HG03354 (cell line): ENCODE data around the gene DDX20.

Experiments
- ATAC-seq: cut with Tn5 transposase; IDR thresholded peaks from one replicate; pipeline ENCODE4 v1.9.1; 2021; ENCODE audit warnings: mild to moderate bottlenecking; ENCODE audit not compliant: unreplicated experiment, poor library complexity, severe bottlenecking

DDX20 gene, protein sequence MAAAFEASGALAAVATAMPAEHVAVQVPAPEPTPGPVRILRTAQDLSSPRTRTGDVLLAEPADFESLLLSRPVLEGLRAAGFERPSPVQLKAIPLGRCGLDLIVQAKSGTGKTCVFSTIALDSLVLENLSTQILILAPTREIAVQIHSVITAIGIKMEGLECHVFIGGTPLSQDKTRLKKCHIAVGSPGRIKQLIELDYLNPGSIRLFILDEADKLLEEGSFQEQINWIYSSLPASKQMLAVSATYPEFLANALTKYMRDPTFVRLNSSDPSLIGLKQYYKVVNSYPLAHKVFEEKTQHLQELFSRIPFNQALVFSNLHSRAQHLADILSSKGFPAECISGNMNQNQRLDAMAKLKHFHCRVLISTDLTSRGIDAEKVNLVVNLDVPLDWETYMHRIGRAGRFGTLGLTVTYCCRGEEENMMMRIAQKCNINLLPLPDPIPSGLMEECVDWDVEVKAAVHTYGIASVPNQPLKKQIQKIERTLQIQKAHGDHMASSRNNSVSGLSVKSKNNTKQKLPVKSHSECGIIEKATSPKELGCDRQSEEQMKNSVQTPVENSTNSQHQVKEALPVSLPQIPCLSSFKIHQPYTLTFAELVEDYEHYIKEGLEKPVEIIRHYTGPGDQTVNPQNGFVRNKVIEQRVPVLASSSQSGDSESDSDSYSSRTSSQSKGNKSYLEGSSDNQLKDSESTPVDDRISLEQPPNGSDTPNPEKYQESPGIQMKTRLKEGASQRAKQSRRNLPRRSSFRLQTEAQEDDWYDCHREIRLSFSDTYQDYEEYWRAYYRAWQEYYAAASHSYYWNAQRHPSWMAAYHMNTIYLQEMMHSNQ

DNA sequence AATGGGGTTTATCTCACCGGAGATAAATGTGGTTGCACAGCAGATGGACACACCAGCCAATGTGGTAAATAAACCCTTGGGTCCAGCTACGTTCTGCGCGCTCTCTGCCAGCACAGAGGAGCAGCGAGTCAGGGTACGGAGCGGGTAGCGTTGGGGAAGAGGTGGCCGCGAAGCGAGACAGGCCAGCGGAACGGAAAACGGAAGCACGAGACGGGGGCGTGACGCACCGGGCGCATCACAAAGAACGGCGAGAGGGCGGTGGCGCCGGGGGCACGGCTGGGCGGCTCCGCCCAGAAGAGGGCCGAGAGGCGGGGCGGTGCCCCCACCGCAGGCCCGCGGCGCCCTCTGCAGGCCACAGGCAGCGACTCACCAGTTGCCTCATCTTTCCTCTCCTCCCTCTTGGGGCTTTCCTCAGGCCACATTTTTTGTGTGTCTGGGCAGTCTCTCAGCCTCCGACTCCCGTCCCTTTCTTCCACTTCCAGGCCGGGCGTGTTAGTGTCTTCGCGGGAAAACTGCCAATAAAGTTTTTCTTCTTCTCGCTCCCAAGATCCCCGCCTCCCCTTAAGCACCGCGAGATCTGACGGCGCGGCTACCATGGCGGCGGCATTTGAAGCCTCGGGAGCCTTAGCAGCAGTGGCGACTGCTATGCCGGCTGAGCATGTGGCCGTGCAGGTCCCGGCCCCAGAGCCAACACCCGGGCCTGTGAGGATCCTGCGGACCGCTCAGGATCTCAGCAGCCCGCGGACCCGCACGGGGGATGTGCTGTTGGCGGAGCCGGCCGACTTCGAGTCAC lies at the start of gene DDX20:
Gene DDX20 (plus strand): TSS at position 571 of the 793 bp plus-strand sequence. CDS start 24 bp downstream, at position 595.
- ATAC-seq: peak; percentile 86

DNA sequence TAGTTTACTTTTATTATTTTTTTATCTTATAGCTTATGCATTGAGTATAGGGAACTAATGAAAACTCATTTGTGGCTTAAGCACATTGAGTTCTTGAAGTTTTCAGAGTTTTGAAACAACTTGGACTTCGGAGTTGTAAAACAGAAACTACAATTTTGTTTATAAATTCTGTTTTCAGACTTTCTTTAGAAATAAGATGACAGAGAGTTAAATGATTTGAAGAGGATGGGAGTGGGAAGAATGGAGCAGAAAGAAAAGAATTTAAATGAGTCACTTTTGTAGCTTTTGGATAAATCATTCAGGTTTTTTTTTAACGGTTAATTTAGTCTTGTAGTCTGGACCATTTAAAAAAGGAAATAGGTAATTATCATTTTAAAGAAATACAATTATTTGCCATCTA lies 48.8 kb upstream of the DDX20 start:
- no peak for ATAC-seq

DNA sequence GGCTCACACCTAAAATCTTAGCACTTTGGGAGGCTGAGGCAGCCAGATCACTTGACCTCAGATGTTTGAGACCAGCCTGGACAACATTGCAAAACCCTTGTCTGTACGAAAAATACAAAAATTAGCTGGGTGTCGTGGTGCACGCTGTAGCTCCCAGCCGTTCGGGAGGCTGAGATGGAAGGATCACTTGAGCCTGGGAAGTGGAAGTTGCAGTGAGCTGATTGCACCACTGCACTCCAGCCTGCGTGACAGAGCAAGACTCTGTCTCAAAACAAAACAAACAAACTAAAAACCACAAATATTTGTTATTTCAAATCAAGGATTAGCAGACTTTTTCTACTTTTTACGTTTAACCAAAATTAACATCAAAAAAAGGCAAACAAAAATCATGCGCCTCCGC lies 47.8 kb upstream of the DDX20 start:
- no peak for ATAC-seq

DNA sequence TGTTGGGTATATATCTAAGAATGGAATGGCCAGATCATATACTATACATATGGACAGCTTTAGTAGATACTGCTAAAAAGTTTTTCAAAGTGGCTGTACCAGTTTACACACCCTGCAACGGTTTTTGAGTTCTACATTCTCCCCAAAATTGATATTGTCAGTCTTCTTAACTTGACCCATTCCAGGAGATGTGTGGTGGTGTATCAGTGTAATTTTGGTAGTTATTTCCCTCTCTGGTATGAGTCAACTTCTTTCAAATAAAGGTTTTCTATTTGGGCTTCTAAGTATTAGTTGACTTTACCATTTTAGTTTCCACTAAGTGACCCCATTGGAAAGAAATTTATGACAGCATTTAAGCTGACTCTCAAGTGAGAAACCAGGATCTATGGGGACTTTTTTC lies 45.7 kb upstream of the DDX20 start:
- no peak for ATAC-seq

DNA sequence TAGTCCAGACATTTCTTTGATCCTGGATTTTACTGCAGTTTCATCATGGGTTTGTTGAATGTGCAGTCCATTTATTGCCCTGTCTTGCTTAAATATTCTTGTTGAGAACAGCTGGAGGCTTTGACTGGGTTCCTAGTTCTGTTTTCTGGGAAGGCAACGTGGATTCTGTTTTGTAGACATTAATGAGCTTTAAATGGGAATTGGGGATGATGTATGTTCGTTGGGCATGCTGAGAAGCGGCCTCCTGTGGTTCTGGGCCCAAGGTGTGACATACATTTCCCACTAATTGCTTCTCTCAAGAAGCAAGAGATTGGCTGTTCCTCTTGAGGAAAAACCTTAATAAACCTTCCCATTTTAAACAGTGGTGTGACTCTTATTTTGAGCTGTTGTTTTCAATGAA lies 39.4 kb upstream of the DDX20 start:
- ATAC-seq: no peak

DNA sequence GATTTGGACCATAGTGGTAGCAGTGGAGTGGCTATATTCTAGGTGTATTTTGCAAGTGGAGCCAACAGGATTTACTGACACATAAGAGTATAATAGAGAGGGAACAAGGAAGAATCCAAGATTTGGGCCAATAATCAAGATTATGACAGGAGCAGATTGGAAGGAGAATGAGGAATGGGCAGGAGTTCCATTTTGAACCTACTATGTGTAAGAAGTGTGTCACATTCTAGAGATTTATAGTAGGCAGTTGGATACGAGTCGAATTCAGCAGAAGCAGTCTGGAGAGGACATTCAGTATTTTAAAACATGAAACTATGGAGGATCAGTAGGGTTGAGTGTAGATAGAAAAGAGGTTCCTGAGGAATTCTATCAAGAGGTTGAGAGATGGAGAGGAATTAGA lies 38.3 kb upstream of the DDX20 start:
- no peak for ATAC-seq

DNA sequence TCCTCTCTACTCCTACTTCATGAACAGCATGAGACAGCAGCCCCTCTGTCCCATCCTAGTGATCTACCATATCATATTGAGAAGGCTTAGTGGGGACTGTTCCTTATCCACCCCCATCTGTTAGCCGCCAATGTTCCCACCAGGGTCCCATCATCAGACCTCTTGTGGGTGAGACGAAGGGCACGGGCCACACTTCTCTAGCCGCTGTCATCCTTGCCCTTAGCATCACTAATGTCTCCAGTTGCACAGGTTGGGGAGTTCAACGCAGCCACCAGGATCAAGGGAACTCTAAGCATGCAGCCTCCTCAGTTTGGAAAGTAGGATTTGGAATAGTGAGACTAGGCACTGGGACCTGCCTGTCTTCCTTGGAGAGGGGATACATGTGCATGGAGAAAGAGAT lies 36.6 kb upstream of the DDX20 start:
- ATAC-seq: no peak

DNA sequence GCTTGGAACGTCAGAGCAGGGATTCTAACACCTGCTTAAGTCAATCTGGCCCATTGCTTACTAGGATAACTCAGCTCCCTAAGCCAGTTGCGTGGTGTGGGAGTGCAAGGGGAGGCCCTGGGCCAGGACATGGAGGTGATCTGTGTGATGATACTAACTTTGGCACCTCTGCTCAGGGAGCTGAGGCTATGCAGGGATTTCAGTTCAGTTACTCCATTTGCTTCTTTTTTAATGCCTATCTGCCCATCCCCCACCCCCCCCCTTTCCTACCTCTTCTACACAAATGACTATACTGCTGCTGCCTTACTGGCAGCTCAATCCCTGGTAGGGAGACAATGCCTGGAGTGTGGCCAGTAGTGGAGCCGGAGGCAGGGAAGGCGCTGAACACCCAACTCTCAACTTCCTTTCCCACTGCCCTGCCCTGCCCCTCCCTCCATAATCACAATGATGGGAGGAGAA lies 36.0 kb upstream of the DDX20 start:
- no peak for ATAC-seq

DNA sequence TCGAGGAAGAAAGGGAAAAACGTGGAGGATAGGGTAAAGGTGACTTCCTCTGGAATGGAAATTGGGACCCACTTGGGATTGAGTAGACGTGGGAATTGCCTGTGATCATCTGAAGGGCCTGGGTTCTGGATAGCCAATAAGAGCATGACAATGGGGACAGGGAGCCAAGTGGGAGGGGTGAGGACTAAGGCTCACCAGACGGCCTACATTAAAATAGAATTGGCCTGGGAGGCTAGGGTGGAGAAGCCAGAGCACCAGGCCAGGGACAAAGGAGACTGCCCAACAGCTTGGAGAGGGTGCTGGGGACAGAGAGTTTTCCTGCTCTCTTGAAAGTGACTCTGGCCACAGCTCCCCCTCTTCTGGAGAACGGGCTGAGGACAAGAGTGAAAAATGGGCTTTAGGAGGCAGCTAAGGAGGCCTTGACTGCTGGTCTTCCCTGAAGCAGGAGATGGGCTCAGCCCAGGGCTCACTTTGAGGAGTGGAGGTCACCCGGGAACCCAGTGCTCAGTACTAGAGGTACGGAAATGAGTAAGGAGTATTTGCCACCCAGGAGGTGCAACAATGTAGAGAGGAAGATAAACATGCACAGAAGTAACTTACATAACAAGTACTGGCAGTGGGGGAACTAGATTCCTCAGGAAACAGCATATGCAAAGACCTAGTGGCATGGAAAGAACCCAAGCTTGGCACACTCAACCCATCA lies 35.3 kb upstream of the DDX20 start:
- no peak for ATAC-seq

DNA sequence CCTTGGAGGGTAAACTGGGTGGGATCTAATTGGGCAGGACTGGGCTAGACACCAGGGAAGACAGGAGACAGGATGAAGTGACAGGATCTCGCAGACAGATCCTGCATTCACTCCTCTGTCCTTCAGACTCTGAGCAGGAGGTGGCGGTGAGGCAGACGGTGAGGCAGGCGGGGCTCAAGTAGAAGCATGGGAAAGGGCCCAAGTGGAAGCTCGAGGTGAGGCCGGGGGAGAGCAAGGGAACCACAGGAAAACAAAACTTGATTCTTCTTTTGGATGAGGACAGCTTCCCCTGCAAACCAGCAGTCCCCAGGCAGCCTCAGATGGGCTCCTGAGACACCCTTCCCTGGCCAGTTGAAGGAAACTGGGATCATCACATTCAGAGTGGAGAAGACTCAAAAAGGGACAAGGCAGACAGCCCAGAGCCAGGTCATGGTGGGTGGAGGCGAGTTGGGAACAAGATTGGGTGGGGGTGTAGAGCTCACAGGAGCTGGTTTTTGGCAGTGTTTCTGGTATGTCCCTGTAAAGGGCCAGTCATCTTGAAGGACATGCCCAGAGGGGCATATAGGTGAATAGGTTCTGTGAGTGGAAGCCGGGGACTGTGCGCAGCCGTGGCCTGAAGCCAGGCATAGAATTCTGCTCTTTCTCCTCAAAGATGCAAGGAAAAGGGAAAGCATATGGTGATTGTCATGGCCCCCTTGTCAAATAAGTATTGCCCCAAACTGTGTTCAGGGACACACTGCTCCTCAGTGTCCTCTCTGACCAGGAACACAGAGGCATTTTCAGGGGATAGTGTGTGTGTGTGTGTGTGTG lies 34.5 kb upstream of the DDX20 start:
- no peak for ATAC-seq

DNA sequence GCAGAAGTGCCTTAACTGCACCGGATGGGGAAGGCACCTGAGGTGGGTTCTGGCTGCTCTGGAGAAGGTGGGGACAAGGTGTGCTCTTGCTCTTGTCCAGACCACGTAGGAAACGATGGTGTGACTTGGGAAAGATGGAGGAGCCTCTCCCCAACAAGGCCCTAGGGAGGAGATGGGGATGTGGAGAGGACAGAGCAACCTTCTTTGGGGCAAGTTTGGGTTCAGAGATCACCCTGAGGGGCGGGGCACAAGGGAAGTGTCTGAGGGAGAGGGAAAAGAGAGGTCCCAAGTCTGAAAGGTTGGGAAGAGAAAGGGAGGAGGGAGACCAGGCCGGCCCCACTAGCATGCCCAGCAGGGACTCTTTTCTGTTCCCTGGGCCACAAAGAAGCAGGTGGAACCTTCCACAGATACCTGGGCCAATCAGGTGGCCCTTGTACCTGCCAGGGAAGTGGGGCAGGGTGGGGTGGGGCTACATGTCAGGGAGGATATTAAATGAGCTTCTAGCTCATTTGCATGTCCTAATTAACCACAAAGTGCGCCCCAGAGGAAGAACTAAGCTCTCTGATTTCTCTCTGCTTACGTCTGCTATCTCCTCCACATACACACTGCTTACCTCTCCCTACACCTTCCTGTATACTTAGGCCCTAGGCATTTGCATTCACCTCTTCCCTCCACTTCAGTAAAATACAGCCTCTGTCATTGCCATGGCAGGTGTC lies 32.5 kb upstream of the DDX20 start:
- ATAC-seq: no peak

DNA sequence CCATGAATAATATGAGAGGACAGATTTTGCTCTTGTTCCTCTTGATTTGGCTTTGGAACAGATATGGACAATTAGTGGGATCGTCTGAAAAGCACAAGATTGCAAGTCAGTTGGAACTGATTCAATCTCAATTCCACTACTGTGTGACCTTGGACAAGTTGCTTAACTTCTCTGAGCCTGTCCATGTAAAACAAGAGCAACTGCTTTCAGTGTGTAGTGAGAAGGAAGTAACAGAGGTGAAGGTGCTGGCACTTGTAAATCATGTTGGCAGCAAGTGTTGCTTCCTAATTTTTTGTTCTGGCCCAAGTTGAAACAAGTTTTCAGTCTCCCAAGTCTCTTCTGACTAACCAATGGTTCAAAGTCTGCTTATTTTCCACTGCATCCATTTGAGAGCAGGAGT lies 31.8 kb upstream of the DDX20 start:
- no peak for ATAC-seq

DNA sequence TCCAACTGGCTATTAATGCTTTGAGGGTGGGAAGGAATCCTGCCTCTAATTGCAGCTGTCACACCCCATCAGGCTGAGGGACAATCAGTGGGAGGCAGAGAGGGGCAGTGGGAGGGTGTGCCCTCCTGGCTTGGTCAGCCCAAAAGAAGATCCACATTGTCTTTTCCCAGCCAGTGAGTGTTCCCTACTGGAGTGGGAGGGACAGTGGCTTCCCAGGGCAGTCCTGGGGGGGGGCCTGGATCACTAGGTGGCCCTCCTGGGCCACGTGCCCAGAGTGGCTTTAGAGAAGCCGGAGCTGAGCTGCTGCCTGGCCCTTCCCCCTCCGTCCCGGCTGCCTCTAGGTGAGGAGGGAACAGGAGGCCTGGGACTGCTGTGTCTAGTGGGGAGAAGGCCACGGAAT lies 30.5 kb upstream of the DDX20 start:
- ATAC-seq: no peak

DNA sequence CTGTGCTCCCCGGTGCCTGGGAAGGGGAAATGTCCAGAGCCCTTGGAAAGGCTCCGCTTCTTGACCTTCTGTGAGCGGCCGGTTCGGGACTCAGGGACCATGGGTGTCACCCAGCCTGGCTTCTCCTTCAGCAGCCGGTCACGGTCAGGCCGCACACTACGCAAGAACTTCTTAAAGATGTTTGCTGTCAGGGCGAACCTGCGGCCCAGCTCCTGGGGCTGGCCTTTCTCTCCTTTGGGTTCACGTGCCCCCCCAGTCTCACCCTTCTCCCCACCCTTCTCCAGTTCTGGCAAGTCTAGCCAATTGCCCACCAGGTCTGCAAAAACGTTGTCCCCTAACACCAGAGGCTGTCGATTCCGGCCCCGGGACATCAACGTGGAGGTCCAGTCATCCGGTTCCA lies 28.6 kb upstream of the DDX20 start:
- no peak for ATAC-seq

DNA sequence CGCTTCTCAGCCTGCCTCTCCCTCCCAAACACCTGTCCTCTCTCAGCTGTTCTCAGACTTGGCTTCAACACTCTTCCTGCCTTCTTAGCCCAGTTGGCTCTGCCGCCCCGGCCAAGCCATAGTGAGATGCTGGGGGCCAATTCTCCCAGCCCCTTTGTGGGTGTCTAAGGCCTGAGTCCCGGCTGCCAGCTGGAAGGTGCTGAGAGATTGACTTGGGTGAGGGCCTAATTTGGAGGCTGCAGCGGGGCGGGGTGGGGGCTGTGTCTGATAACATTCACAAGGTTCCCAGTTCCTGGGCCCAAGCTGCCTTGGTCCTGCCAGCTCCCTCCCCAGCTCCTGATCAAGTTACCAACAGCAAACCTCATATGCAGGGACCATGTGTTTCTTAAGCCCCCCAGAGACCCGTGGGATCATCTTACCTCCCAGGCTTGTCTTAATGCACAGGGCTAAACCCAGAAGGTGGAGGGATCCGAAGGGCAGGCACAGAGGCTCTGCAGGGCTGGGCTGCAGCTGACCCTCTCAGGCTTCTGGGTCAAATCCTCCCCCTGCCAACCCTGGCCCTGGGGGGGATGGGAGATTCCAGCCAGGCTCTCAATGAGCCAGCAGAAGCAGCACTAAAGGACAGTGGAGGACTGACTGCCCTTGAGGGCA lies 26.3 kb upstream of the DDX20 start:
- no peak for ATAC-seq

DNA sequence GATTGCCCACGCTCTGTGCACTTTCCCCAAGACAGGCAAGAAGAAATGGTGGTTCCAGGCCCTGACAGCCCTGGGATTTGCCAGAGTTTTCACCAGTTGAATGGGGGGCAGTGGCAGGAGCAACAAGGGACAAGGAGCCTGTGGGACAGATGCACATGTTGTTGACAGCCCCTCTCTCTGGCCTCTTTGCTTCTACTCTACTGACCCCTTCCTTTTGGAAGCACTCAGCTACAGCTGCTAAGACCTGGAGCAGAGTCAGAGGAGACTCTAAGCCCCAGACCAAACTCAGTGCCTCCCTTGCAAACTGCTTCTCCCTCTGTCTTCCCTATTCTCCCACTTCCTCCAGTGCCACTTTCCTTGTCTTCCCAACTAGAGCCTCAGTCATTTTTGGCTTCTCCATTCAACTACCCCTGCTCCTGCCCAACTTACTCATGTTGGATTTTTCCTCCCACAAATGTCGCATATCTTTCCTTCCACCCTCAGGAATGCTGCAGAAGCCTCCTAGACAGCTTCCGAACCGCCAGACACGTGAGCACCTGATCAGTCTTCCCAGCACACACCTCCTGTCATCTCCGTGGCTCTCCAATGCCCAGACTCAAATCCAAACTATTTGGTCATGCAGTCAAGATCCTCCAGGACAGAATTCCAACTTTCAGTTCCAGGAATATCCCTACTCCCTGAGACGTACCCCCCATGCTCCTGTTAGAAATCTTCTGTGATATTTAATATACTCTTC lies 25.6 kb upstream of the DDX20 start:
- no peak for ATAC-seq

DNA sequence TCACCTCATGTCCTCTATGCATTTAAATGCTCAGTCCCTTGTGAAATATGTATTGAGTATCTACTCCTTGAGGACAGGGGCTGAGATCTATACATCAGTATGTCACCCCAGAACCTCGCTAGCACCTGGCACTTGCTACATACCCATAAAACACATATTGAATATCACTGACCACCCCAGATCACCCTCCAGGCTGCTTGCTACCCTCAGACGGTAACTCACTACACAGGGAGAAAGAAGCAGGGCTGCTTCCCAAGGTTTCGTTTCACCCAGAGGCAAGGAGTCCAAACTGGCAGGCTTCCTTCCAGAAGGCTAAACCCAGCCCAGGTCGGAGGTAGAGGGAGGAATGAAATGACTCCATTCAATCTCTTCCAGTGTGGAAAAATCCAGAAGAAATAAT lies 25.0 kb upstream of the DDX20 start:
- no peak for ATAC-seq
